ENCODE measurements around the gene ITPKC.

The ITPKC gene

GRCh38 chr19:40739030-40739839 is 22.3 kb downstream of the ITPKC start:
- no peaks in the 10 kb centered on the region for H3K27me3 ChIP-seq (replicated peaks in 2 of 5; ENCODE audit: control insufficient read depth in 4 of 5, insufficient read depth in 5 of 5, low read length in 4 of 5)
- ChIA-PET CTCF (no interaction called here), POLR2A (no interaction called here)
- H3K4me3 ChIP-seq (ENCODE audit: control insufficient read depth in 1 of 7, extremely low read depth in 1 of 7, insufficient read depth in 4 of 7, low read depth in 2 of 7, low read length in 6 of 7) = no peak overlapping the region
- 92% methylated on average over 19 of the region's 22 CpGs for WGBS (ENCODE audit: insufficient coverage)
- H3K9me3 ChIP-seq (ENCODE audit: control extremely low read depth in 1 of 5, control insufficient read depth in 4 of 5, insufficient read depth in 2 of 5, low read depth in 1 of 5, low read length in 4 of 5) = no peaks in the 10 kb centered on the region
- peaks cover 2 to 49% (median 33%) of the 10 kb centered on the region in 4 experiments for H3K36me3 ChIP-seq (ENCODE audit: control insufficient read depth in 4 of 4, insufficient read depth in 4 of 4, low read length in 3 of 4)
- DNase-seq = no peak
- no peaks in the 10 kb centered on the region for H3K4me1 ChIP-seq (ENCODE audit: control extremely low read depth in 1 of 4, control insufficient read depth in 4 of 4, insufficient read depth in 4 of 4, low read length in 3 of 4)
- no peak overlapping the region for H3K27ac ChIP-seq (ENCODE audit: insufficient read depth in 1 of 2, low read depth in 1 of 2, low read length in 2 of 2, poor library complexity in 1 of 2, severe bottlenecking in 2 of 2)

- 93% methylated on average over 14 of the region's 16 CpGs for WGBS (ENCODE audit: insufficient coverage)
- no peaks in the 10 kb centered on the region for H3K27me3 ChIP-seq (replicated peaks in 2 of 5; ENCODE audit: control insufficient read depth in 4 of 5, insufficient read depth in 5 of 5, low read length in 4 of 5)
- peaks cover 2 to 43% (median 30%) of the 10 kb centered on the region in 4 experiments for H3K36me3 ChIP-seq (ENCODE audit: control insufficient read depth in 4 of 4, insufficient read depth in 4 of 4, low read length in 3 of 4)
- ChIA-PET POLR2A (no interaction called here), CTCF (no interaction called here)
- no peaks in the 10 kb centered on the region for H3K4me1 ChIP-seq (ENCODE audit: control extremely low read depth in 1 of 4, control insufficient read depth in 4 of 4, insufficient read depth in 4 of 4, low read length in 3 of 4)
- DNase-seq = no peak
- no peak overlapping the region for H3K27ac ChIP-seq (ENCODE audit: insufficient read depth in 1 of 2, low read depth in 1 of 2, low read length in 2 of 2, poor library complexity in 1 of 2, severe bottlenecking in 2 of 2)
- H3K4me3 ChIP-seq (ENCODE audit: control insufficient read depth in 1 of 7, extremely low read depth in 1 of 7, insufficient read depth in 4 of 7, low read depth in 2 of 7, low read length in 6 of 7) = no peak overlapping the region
- no peaks in the 10 kb centered on the region for H3K9me3 ChIP-seq (ENCODE audit: control extremely low read depth in 1 of 5, control insufficient read depth in 4 of 5, insufficient read depth in 2 of 5, low read depth in 1 of 5, low read length in 4 of 5)
Observed at GRCh38 chr19:40739871-40740703, 23.2 kb downstream of the ITPKC start.

- H3K36me3 ChIP-seq (ENCODE audit: control insufficient read depth in 4 of 4, insufficient read depth in 4 of 4, low read length in 3 of 4) = peaks cover 2 to 36% (median 24%) of the 10 kb centered on the region in 4 experiments
Observed at GRCh38 chr19:40740747-40741146, 23.8 kb downstream of the ITPKC start.

GRCh38 chr19:40741527-40742390 is 24.8 kb downstream of the ITPKC start:
- no peak for DNase-seq
- Histone ChIP-seq H3K4me3 (ENCODE audit: control insufficient read depth in 1 of 7, extremely low read depth in 1 of 7, insufficient read depth in 4 of 7, low read depth in 2 of 7, low read length in 6 of 7) (no peak overlapping the region), H3K4me1 (ENCODE audit: control extremely low read depth in 1 of 4, control insufficient read depth in 4 of 4, insufficient read depth in 4 of 4, low read length in 3 of 4) (no peaks in the 10 kb centered on the region), H3K9me3 (ENCODE audit: control extremely low read depth in 1 of 5, control insufficient read depth in 4 of 5, insufficient read depth in 2 of 5, low read depth in 1 of 5, low read length in 4 of 5) (no peaks in the 10 kb centered on the region), H3K27me3 (replicated peaks in 2 of 5; ENCODE audit: control insufficient read depth in 4 of 5, insufficient read depth in 5 of 5, low read length in 4 of 5) (no peaks in the 10 kb centered on the region), H3K27ac (ENCODE audit: insufficient read depth in 1 of 2, low read depth in 1 of 2, low read length in 2 of 2, poor library complexity in 1 of 2, severe bottlenecking in 2 of 2) (no peak overlapping the region), H3K36me3 (ENCODE audit: control insufficient read depth in 4 of 4, insufficient read depth in 4 of 4, low read length in 3 of 4) (peaks cover 2 to 30% (median 21%) of the 10 kb centered on the region in 4 experiments)
- POLR2A ChIA-PET = interaction anchor here (0.5 kb wide), 1 partner anchor 31 kb away, joined by 3 read pairs; no protein-coding TSS in a partner anchor
- WGBS (ENCODE audit: insufficient coverage) = 89% methylated on average over 7 of the region's 10 CpGs
- CTCF ChIA-PET = interaction anchor here (0.8 to 2.0 kb wide), 4 partner anchors 8 to 77 kb away, joined by 3 to 6 read pairs (median 4); no protein-coding TSS in a partner anchor

More at GRCh38 chr19:40740747-40741146, 23.8 kb downstream of the ITPKC start:
- no peak overlapping the region for H3K4me3 ChIP-seq (ENCODE audit: control insufficient read depth in 1 of 7, extremely low read depth in 1 of 7, insufficient read depth in 4 of 7, low read depth in 2 of 7, low read length in 6 of 7)
- ChIA-PET CTCF (interaction anchor here (1.3 kb wide), 1 partner anchor 13 kb away, joined by 5 read pairs; no protein-coding TSS in a partner anchor), POLR2A (no interaction called here)
- H3K27me3 ChIP-seq (replicated peaks in 2 of 5; ENCODE audit: control insufficient read depth in 4 of 5, insufficient read depth in 5 of 5, low read length in 4 of 5) = no peaks in the 10 kb centered on the region
- WGBS (ENCODE audit: insufficient coverage) = 93% methylated on average over 2 of the region's 6 CpGs
- DNase-seq = no peak
- no peaks in the 10 kb centered on the region for H3K9me3 ChIP-seq (ENCODE audit: control extremely low read depth in 1 of 5, control insufficient read depth in 4 of 5, insufficient read depth in 2 of 5, low read depth in 1 of 5, low read length in 4 of 5)
- no peaks in the 10 kb centered on the region for H3K4me1 ChIP-seq (ENCODE audit: control extremely low read depth in 1 of 4, control insufficient read depth in 4 of 4, insufficient read depth in 4 of 4, low read length in 3 of 4)
- no peak overlapping the region for H3K27ac ChIP-seq (ENCODE audit: insufficient read depth in 1 of 2, low read depth in 1 of 2, low read length in 2 of 2, poor library complexity in 1 of 2, severe bottlenecking in 2 of 2)

- Histone ChIP-seq H3K4me1 (ENCODE audit: control extremely low read depth in 1 of 4, control insufficient read depth in 4 of 4, insufficient read depth in 4 of 4, low read length in 3 of 4) (no peaks in the 10 kb centered on the region), H3K4me3 (ENCODE audit: control insufficient read depth in 1 of 7, extremely low read depth in 1 of 7, insufficient read depth in 4 of 7, low read depth in 2 of 7, low read length in 6 of 7) (no peak overlapping the region), H3K36me3 (ENCODE audit: control insufficient read depth in 4 of 4, insufficient read depth in 4 of 4, low read length in 3 of 4) (peaks cover 0 to 23% (median 14%) of the 10 kb centered on the region in 4 experiments), H3K27me3 (replicated peaks in 2 of 5; ENCODE audit: control insufficient read depth in 4 of 5, insufficient read depth in 5 of 5, low read length in 4 of 5) (no peaks in the 10 kb centered on the region), H3K27ac (ENCODE audit: insufficient read depth in 1 of 2, low read depth in 1 of 2, low read length in 2 of 2, poor library complexity in 1 of 2, severe bottlenecking in 2 of 2) (no peak overlapping the region), H3K9me3 (ENCODE audit: control extremely low read depth in 1 of 5, control insufficient read depth in 4 of 5, insufficient read depth in 2 of 5, low read depth in 1 of 5, low read length in 4 of 5) (no peaks in the 10 kb centered on the region)
- POLR2A ChIA-PET = interaction anchor here (0.5 kb wide), 1 partner anchor 31 kb away, joined by 3 read pairs; no protein-coding TSS in a partner anchor
- 95% methylated on average over 8 of the region's 17 CpGs for WGBS (ENCODE audit: insufficient coverage)
- DNase-seq = no peak
- CTCF ChIA-PET = interaction anchor here (0.6 to 2.0 kb wide), 5 partner anchors 9 to 78 kb away, joined by 3 to 6 read pairs (median 4); no protein-coding TSS in a partner anchor
Observed at GRCh38 chr19:40742477-40742876, 25.6 kb downstream of the ITPKC start.

- CTCF ChIA-PET = interaction anchor here (0.6 to 2.0 kb wide), 4 partner anchors 9 to 76 kb away, joined by 3 to 6 read pairs (median 4); no protein-coding TSS in a partner anchor
- H3K4me1 ChIP-seq (ENCODE audit: control extremely low read depth in 1 of 4, control insufficient read depth in 4 of 4, insufficient read depth in 4 of 4, low read length in 3 of 4) = no peaks in the 10 kb centered on the region
- no peaks in the 10 kb centered on the region for H3K27me3 ChIP-seq (replicated peaks in 2 of 5; ENCODE audit: control insufficient read depth in 4 of 5, insufficient read depth in 5 of 5, low read length in 4 of 5)
- H3K27ac ChIP-seq (ENCODE audit: insufficient read depth in 1 of 2, low read depth in 1 of 2, low read length in 2 of 2, poor library complexity in 1 of 2, severe bottlenecking in 2 of 2) = no peak overlapping the region
- WGBS (ENCODE audit: insufficient coverage) = 95% methylated on average over 11 of the region's 12 CpGs
- H3K9me3 ChIP-seq (ENCODE audit: control extremely low read depth in 1 of 5, control insufficient read depth in 4 of 5, insufficient read depth in 2 of 5, low read depth in 1 of 5, low read length in 4 of 5) = no peaks in the 10 kb centered on the region
- POLR2A ChIA-PET = interaction anchor here (0.7 kb wide), 1 partner anchor 29 kb away, joined by 3 read pairs; no protein-coding TSS in a partner anchor
- H3K4me3 ChIP-seq (ENCODE audit: control insufficient read depth in 1 of 7, extremely low read depth in 1 of 7, insufficient read depth in 4 of 7, low read depth in 2 of 7, low read length in 6 of 7) = no peak overlapping the region
- DNase-seq = no peak
- H3K36me3 ChIP-seq (ENCODE audit: control insufficient read depth in 4 of 4, insufficient read depth in 4 of 4, low read length in 3 of 4) = peaks cover 0 to 20% (median 14%) of the 10 kb centered on the region in 4 experiments
Observed at GRCh38 chr19:40742886-40743285, 26.0 kb downstream of the ITPKC start.
